GM19193 (cell line): ENCODE results near the gene KDM4C.

Experiments
- POLR2A ChIP-seq: IDR thresholded peaks from 4 replicates; pipeline ENCODE4 v1.6.1; 2011; ENCODE audit not compliant: insufficient read depth, insufficient read length; ENCODE audit errors: extremely low read depth

The KDM4C gene

DNA sequence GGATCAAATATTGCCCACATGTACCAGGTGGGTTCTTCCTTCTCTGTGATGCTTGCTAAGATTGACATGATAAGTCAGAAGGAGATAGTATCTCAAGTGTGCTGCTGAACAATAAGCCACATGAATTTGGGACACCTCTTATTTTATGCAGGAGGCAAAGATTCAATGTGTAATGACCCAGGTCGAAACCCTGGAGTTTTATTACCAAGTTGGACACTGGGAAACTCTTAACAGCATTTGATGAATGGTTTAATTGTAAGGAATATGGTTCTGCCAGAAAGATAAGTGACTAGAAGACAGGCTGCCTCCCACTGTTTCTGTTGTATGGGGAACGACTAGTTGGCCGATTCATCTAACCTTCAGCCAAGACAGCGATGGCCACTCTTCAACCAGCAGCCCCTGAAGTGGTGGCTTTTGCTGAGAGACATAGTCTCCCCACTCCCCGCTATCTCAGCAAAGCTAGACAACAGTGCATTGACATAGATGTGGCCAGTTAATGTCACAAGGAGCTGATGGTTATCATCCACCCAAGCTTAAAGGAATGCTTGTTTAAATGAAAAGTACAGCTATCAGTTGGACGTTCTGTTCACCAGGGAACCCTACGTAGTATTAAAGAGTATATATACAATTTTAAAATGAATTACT lies 407.7 kb downstream of the KDM4C start:
- TF ChIP-seq POLR2A = no peak

GRCh38 chr9:7166074-7166473 lies 408.3 kb downstream of the KDM4C start:
- no peak for TF ChIP-seq POLR2A

DNA sequence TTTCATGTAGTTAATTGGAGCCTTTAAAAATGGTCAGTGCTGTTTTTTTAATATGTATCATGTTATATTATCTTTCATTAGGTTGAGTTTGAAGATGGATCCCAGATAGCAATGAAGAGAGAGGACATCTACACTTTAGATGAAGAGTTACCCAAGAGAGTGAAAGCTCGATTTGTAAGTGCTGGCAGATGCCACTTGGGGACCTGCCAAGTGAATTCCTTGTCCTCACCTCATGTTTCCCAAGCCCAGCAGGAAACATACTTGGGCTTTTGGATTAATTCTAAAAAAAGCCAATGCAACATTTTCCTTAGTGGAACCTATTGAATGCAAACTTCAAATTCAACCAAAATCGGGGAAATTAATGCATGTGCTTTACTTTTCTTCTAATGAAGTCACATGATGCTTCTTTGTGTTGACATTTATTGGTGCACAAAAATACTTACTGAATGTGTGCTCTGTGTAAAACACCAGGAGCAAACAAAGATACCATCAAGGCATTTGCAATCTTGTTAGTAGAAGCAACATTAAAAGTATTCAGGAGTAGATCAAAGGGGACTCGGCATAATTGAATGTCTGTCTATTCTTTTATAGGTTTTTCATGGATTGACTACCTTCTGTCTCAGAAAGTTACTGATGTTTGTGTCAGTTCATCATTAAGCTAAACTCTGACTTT lies 412.1 kb downstream of the KDM4C start:
- TF ChIP-seq POLR2A = no peak

GRCh38 chr9:7171396-7172153 lies 413.8 kb downstream of the KDM4C start:
- no peak for TF ChIP-seq POLR2A

DNA sequence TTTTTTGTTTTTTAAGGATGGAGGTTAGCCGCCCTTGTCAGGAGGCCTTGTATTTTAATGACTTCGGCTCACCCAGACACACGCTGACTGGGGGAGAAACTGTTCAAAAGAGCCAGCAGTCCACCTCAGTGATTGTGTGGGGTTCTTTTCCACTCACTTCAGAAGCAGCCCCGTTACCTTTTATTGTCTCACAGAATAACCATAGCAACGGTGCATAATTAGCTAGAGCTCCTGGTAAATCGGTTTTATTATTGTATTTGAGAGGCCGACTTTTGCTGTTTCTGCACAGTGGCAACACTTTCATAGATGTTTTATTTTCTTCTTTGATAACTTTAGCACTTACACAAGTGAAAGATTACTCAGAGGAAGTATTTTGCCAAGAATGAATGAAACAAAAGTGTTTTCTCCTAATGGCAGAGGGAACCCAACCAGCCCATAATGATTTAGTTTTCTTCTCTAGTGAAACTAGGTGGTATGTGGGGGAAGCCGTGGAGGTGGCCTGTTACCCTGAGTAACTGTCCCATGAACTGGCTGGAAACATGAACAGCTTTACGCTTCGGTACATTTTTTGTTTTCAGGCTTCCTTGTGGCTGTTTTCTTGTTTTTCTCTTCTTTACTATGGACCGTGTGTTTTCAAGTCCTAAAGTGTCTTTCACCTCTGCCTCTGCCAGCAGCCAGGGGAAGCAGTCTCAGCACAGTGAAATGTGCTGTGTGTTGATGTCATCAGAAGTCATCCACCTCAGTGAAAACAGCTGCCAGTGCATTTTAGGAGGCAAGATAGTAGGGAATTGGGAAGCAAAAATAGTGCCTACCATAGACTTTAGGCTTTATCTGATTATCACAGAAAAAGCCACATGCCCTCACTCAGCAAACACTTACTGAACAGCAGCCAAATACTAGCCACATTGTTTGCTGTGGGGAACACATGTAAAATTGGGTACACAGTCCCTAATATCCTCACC lies 414.7 kb downstream of the KDM4C start:
- no peak for TF ChIP-seq POLR2A

- no peak for TF ChIP-seq POLR2A
Measured at GRCh38 chr9:7173139-7173538, 415.4 kb downstream of the KDM4C start.

GRCh38 chr9:7174301-7174700 lies 416.5 kb downstream of the KDM4C start:
- no peak for TF ChIP-seq POLR2A

GRCh38 chr9:7174884-7175283 lies 417.1 kb downstream of the KDM4C start:
- no peak for TF ChIP-seq POLR2A

GRCh38 chr9:7176561-7176960 lies 418.8 kb downstream of the KDM4C start:
- no peak for TF ChIP-seq POLR2A

DNA sequence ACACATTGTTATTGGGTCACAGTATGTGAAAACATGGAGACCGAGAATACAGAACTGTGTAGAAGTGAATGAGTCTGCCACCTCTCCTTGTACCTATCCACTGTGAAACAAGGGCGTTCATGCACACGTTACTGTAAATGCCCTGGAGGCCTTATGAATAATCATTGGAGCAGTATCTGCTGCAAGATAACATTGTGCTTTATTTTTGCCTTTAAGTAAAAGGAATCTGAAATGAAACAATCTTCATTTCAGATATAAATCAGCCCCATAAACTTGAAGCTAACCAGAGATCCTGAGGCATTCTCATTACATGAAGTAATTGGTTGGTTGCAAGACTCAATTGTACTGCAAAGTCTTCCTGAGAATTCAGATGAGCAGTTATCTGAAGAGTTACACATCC lies 419.6 kb downstream of the KDM4C start:
- no peak for TF ChIP-seq POLR2A

- no peak for TF ChIP-seq POLR2A
Measured at GRCh38 chr9:7178729-7179128, 421.0 kb downstream of the KDM4C start.

GRCh38 chr9:7180247-7180646 lies 422.5 kb downstream of the KDM4C start:
- TF ChIP-seq POLR2A = no peak

GRCh38 chr9:7185612-7186011 lies 427.8 kb downstream of the KDM4C start:
- no peak for TF ChIP-seq POLR2A

DNA sequence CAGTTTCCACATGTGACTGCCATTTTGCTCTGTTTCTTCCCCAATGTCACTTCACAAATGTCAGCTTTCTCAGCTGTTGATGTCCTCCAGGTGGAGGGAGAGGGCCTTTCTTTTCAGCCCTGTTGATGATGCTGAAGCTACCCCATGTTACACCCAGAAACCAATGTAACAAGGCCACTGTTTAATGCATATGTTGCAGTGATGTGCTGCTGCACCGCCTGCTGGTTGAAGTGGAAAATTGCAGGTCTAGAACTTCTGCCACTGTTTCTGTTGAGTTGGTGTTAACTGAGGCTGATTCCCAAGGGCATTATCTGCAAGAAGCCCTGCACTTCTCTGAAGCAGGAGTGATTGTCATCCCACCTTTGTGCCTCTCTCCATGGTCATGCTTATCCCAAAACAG lies 428.4 kb downstream of the KDM4C start:
- TF ChIP-seq POLR2A = no peak

DNA sequence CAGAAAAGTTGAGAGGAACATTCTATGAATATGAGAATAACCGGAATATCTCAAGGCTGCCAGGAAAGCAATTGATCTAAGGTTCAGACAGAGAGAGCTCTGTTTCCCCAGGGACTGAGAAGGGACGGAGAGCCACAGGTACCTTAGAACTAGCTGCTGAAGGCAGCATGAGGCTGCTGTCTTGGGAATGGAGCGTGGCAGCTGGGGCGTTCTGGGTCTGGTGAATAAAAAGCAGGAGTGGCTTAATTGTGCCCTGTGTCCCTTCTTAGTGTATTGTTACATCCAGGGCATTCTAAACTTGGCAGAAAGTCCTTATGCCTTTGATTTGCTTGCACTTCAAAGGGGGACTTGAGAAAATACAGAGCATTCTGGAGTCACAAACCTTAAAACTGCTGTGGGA lies 434.5 kb downstream of the KDM4C start:
- TF ChIP-seq POLR2A = no peak

GRCh38 chr9:7195526-7195925 lies 437.8 kb downstream of the KDM4C start:
- TF ChIP-seq POLR2A = no peak

DNA sequence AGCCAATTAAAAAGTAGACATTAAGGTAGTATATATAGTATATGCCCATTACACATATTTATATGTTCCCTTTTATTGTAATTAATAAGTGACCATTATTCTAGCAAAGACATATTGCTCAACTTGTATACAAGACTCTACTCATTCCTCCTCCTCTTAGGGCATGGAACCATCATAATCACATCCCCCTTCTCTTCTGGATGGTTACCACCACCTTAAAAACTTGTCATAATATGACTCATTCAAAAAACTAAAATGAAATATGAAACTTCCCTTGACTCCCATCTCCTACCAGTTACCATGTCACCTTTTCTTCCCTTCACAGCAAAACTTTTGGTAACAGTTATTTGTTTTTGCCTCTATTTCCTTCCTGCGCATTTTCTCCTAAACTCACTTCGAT lies 438.7 kb downstream of the KDM4C start:
- TF ChIP-seq POLR2A = no peak
